Loucy (cell line): Measurements from ENCODE around the gene TMEM248.
A peak's percentile ranks its signal among the peaks of the same experiment; 100 is the strongest.

Experiments used
- H2AFZ ChIP-seq: fragments of 200-600 bp; sonication (generic); 2 replicates; pipeline ENCODE4 v1.6.0; 2016; ENCODE audit warnings: antibody characterized with exemption, mild to moderate bottlenecking, low read length, moderate library complexity
- H3F3A ChIP-seq: fragments of 200-600 bp; 2 replicates; pipeline ENCODE4 v1.6.0; 2016; ENCODE audit warnings: antibody characterized with exemption, low read depth, mild to moderate bottlenecking
- H3K27me3 ChIP-seq: fragments of 200-600 bp; sonication (generic); 2 replicates; pipeline ENCODE4 v1.6.1; 2014; ENCODE audit warnings: low read length, mild to moderate bottlenecking; ENCODE audit not compliant: insufficient read depth, poor library complexity, severe bottlenecking
- H3K36me3 ChIP-seq: fragments of 200-600 bp; sonication (generic); 2 replicates; pipeline ENCODE4 v1.6.1; 2016; ENCODE audit warnings: low read length; ENCODE audit not compliant: insufficient read depth
- H3K4me1 ChIP-seq: fragments of 200-600 bp; sonication (generic); 2 replicates; pipeline ENCODE4 v1.5.1; 2014; ENCODE audit warnings: low read length, mild to moderate bottlenecking; ENCODE audit not compliant: insufficient read depth, poor library complexity, severe bottlenecking
- H3K4me2 ChIP-seq: fragments of 200-600 bp; sonication (generic); 2 replicates; pipeline ENCODE4 v1.6.0; 2014; ENCODE audit warnings: antibody characterized with exemption, low read length, low read depth, mild to moderate bottlenecking; ENCODE audit not compliant: poor library complexity, severe bottlenecking
- H3K4me3 ChIP-seq: fragments of 200-600 bp; sonication (generic); 2 replicates; pipeline ENCODE4 v1.5.1; 2014; ENCODE audit warnings: low read length, mild to moderate bottlenecking, mixed read lengths; ENCODE audit not compliant: poor library complexity, severe bottlenecking
- H3K79me2 ChIP-seq: fragments of 200-600 bp; sonication (generic); 2 replicates; pipeline ENCODE4 v1.6.1; 2014; ENCODE audit warnings: low read length; ENCODE audit not compliant: insufficient read depth
- H3K9ac ChIP-seq: fragments of 200-600 bp; sonication (generic); 2 replicates; pipeline ENCODE4 v1.6.0; 2014; ENCODE audit warnings: mild to moderate bottlenecking, low read depth, low read length, moderate library complexity; ENCODE audit not compliant: poor library complexity, severe bottlenecking
- H3K9me2 ChIP-seq: fragments of 200-600 bp; sonication (generic); replicated peaks from 2 replicates; pipeline ENCODE4 v1.6.1; 2016; ENCODE audit warnings: low read depth, low read length, mixed read lengths
- H3K9me3 ChIP-seq: fragments of 200-600 bp; sonication (generic); 2 replicates; pipeline ENCODE4 v1.6.1; 2014; ENCODE audit warnings: mild to moderate bottlenecking, antibody characterized with exemption, low read length, low read depth; ENCODE audit not compliant: insufficient read depth
- H4K20me1 ChIP-seq: fragments of 200-600 bp; sonication (generic); 2 replicates; pipeline ENCODE4 v1.6.0; 2014; ENCODE audit warnings: antibody characterized with exemption, low read length, mild to moderate bottlenecking; ENCODE audit not compliant: insufficient read depth, poor library complexity, severe bottlenecking
- CTCF ChIP-seq: fragments of 200-600 bp; sonication (generic); conservative IDR thresholded peaks from 2 replicates; pipeline ENCODE4 v1.5.1; 2014; ENCODE audit warnings: mild to moderate bottlenecking, antibody characterized with exemption, low read length
- EZH2phosphoT487 ChIP-seq: fragments of 200-600 bp; IDR thresholded peaks from 2 replicates; pipeline ENCODE4 v1.6.1; 2018; ENCODE audit warnings: antibody characterized with exemption, mild to moderate bottlenecking, moderate library complexity, borderline replicate concordance

The TMEM248 gene

GRCh38 chr7:66919704-66920103 is 1.3 kb upstream of the TMEM248 start:
- Histone ChIP-seq H3K9me2 (no peaks in the 10 kb centered on the region), H3K4me3 (peak overlapping the region; percentile 99), H4K20me1 (peaks cover 19% of the 10 kb centered on the region), H3F3A (no peaks in the 10 kb centered on the region), H3K9ac (no peak overlapping the region), H3K36me3 (no peaks in the 10 kb centered on the region), H3K4me1 (peaks cover 19% of the 10 kb centered on the region), H3K79me2 (peaks cover 42% of the 10 kb centered on the region), H3K27me3 (no peaks in the 10 kb centered on the region), H3K9me3 (no peaks in the 10 kb centered on the region), H2AFZ (no peak overlapping the region), H3K4me2 (peak overlapping the region; percentile 84)
- TF ChIP-seq CTCF (no peak), EZH2phosphoT487 (no peak)

GRCh38 chr7:66920256-66920655 is 769 bp upstream of the TMEM248 start:
- Histone ChIP-seq H3K79me2 (peaks cover 47% of the 10 kb centered on the region), H3K36me3 (no peaks in the 10 kb centered on the region)

GRCh38 chr7:66921396-66921917 is 432 bp downstream of the TMEM248 start:
- Histone ChIP-seq H3K9me3 (no peaks in the 10 kb centered on the region), H3F3A (no peaks in the 10 kb centered on the region), H3K4me1 (peaks cover 27% of the 10 kb centered on the region), H4K20me1 (peaks cover 32% of the 10 kb centered on the region), H3K9me2 (no peaks in the 10 kb centered on the region), H3K9ac (peak overlapping the region; percentile 96), H3K4me2 (peak overlapping the region; percentile 86), H3K36me3 (no peaks in the 10 kb centered on the region), H3K79me2 (peaks cover 59% of the 10 kb centered on the region), H3K4me3 (peak overlapping the region; percentile 99), H2AFZ (peak overlapping the region; percentile 42), H3K27me3 (no peaks in the 10 kb centered on the region)
- TF ChIP-seq CTCF: no peak
- TF ChIP-seq EZH2phosphoT487: no peak

More at GRCh38 chr7:66920256-66920655, 769 bp upstream of the TMEM248 start:
- TF ChIP-seq CTCF: no peak
- Histone ChIP-seq H3K9ac (peak overlapping the region; percentile 96), H3K9me2 (no peaks in the 10 kb centered on the region), H3K4me2 (peak overlapping the region; percentile 84), H3K27me3 (no peaks in the 10 kb centered on the region), H2AFZ (no peak overlapping the region), H3K9me3 (no peaks in the 10 kb centered on the region), H4K20me1 (peaks cover 22% of the 10 kb centered on the region), H3F3A (no peaks in the 10 kb centered on the region), H3K4me1 (peaks cover 21% of the 10 kb centered on the region), H3K4me3 (peak overlapping the region; percentile 99)
